Endodermal cell (in vitro differentiated cells): ENCODE measurements around the gene CTTNBP2NL. TPM values are rescaled to one million over a fixed set of nuclear protein-coding genes. Genes with fewer than 3 reads are reported as not detected.

ENCODE experiments used
- DNase-seq: peaks from one replicate; pipeline ENCODE4 v3.0.0-alpha.2; 2017
- H3K27ac ChIP-seq: 2 replicates; pipeline ENCODE4 v1.5.1; 2013; ENCODE audit warnings: mild to moderate bottlenecking, low read depth, low read length, moderate library complexity
- H3K27me3 ChIP-seq: 2 replicates; pipeline ENCODE4 v1.6.1; 2013; ENCODE audit warnings: mild to moderate bottlenecking, low read length, moderate library complexity; ENCODE audit not compliant: insufficient read depth, control insufficient read depth, poor library complexity, severe bottlenecking
- H3K36me3 ChIP-seq: 2 replicates; pipeline ENCODE4 v1.7.0; 2013; ENCODE audit warnings: mild to moderate bottlenecking, low read length, moderate library complexity; ENCODE audit not compliant: control insufficient read depth, insufficient read depth
- H3K4me1 ChIP-seq: one replicate; pipeline ENCODE4 v1.7.0; 2013; ENCODE audit warnings: low read length; ENCODE audit not compliant: control insufficient read depth, insufficient read depth
- H3K4me3 ChIP-seq: 2 replicates; pipeline ENCODE4 v1.5.1; 2013; ENCODE audit warnings: mild to moderate bottlenecking, low read length, moderate library complexity
- H3K9ac ChIP-seq: 2 replicates; pipeline ENCODE4 v1.6.1; 2013; ENCODE audit warnings: mild to moderate bottlenecking, low read length, moderate library complexity; ENCODE audit not compliant: poor library complexity, severe bottlenecking; ENCODE audit errors: extremely low read depth
- H3K9me3 ChIP-seq: 2 replicates; pipeline ENCODE4 v1.6.1; 2013; ENCODE audit warnings: mild to moderate bottlenecking, low read length, moderate library complexity; ENCODE audit not compliant: control insufficient read depth
- H3K27ac Mint-ChIP-seq: 2 replicates; pipeline ENCODE4 v1.8.0; 2020; ENCODE audit warnings: mixed read lengths
- H3K27me3 Mint-ChIP-seq: 2 replicates; pipeline ENCODE4 v1.8.0; 2021; ENCODE audit warnings: mild to moderate bottlenecking, mixed read lengths; ENCODE audit not compliant: insufficient read depth
- H3K36me3 Mint-ChIP-seq: 2 replicates; pipeline ENCODE4 v1.8.0; 2020; ENCODE audit warnings: low read depth, mixed read lengths
- H3K4me1 Mint-ChIP-seq: 2 replicates; pipeline ENCODE4 v1.8.0; 2020; ENCODE audit warnings: mixed read lengths
- H3K4me3 Mint-ChIP-seq: 2 replicates; pipeline ENCODE4 v1.8.0; 2020; ENCODE audit warnings: mild to moderate bottlenecking, moderate library complexity, mixed read lengths
- H3K9me3 Mint-ChIP-seq: 2 replicates; pipeline ENCODE4 v1.8.0; 2020; ENCODE audit warnings: mild to moderate bottlenecking, mixed read lengths
- WGBS, 2 experiments: methylation state at CpG; one replicate each; pipeline versions ENCODE4 v1.1.5 to v1.1.7; 2013; ENCODE audit warnings: missing lambda C conversion rate in 2 of 2, mixed read lengths in 1 of 2; ENCODE audit not compliant: insufficient coverage in 1 of 2, insufficient read length in 1 of 2; 5-methylcytosine and 5-hydroxymethylcytosine counted together
- total RNA-seq, 2 donors: library from RNA; stranded (reverse); fragmentation: NEBNext Ultra II Directional in 1 of 2; extraction: Animal tissue kit (Norgen Biotek cat#: 25700) in 1 of 2; gene quantifications; 2 replicates in 1 of 2; 3 replicates in 1 of 2; pipeline ENCODE4 v1.2.1, GENCODE V29; 2021
- TF ChIP-seq, protein P1 (sequence below): fragments of 200-600 bp; sonication (generic); conservative IDR thresholded peaks from 2 replicates; pipeline ENCODE4 v1.5.0; 2021; ENCODE audit warnings: antibody characterized with exemption, mild to moderate bottlenecking

CTTNBP2NL gene
- total RNA-seq, 2 donors from 2014 or later: 36.0 to 41.5 TPM

DNA sequence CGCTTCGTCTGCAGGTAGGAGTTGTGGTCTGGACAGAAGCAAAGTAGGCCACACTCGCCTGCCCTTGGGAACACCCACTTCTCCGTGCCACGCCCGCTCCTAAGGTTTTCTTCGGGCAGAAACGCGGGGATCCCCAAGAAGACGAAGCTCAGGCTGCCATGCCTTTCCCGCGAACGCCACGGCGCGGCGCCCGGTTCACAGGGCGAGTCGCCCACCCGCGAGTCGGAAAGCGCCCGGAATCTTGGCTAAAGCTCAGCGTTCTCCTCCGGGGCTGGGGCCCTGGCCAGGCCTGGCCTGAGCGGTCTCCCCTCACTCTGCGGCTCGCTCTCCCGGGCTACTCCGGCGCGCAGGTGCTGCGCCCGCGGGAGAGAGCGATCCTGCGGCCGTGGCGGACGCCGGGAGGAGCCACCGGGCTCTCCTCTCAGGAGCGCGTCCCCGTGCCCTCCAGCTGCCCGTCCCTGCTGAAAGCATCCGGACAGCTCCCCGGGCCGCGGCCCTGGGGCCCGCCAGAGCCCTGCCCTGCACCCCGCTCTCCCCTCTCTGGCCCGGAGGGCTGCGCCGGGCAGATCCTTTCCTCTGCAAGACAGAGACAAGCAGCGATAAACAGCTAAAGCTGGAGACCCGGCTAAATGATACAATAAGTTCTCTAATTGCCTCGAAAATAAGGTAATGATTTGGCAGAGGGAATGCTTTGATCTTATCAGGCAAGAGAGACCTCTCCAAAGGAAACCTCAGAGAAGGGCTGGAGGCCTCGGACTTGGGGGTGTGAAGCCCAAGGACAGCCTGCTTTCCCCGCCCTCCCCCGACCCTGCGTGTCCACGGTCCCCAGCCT lies 106.0 kb downstream of the CTTNBP2NL start:
- DNase-seq: peak; percentile 82
- 5 to 7% methylated on average over 18 to 65 of the region's 65 CpGs for WGBS, 2 experiments
- H3K4me1 ChIP-seq: no peaks in the 10 kb centered on the region
- H3K27ac ChIP-seq: no peak overlapping the region
- H3K4me3 Mint-ChIP-seq: peak overlapping the region; percentile 52
- peaks cover 81% of the 10 kb centered on the region for H3K27me3 Mint-ChIP-seq
- no peaks in the 10 kb centered on the region for H3K36me3 Mint-ChIP-seq
- H3K9me3 Mint-ChIP-seq: no peaks in the 10 kb centered on the region
- H3K27me3 ChIP-seq: peaks cover 65% of the 10 kb centered on the region
- no peaks in the 10 kb centered on the region for H3K9me3 ChIP-seq
- H3K4me1 Mint-ChIP-seq: peaks cover 12% of the 10 kb centered on the region
- TF ChIP-seq, protein P1, sequence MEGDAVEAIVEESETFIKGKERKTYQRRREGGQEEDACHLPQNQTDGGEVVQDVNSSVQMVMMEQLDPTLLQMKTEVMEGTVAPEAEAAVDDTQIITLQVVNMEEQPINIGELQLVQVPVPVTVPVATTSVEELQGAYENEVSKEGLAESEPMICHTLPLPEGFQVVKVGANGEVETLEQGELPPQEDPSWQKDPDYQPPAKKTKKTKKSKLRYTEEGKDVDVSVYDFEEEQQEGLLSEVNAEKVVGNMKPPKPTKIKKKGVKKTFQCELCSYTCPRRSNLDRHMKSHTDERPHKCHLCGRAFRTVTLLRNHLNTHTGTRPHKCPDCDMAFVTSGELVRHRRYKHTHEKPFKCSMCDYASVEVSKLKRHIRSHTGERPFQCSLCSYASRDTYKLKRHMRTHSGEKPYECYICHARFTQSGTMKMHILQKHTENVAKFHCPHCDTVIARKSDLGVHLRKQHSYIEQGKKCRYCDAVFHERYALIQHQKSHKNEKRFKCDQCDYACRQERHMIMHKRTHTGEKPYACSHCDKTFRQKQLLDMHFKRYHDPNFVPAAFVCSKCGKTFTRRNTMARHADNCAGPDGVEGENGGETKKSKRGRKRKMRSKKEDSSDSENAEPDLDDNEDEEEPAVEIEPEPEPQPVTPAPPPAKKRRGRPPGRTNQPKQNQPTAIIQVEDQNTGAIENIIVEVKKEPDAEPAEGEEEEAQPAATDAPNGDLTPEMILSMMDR: peak; percentile 54
- no peak overlapping the region for H3K9ac ChIP-seq
- no peak overlapping the region for H3K27ac Mint-ChIP-seq
- H3K4me3 ChIP-seq: peak overlapping the region; percentile 79
- H3K36me3 ChIP-seq: no peaks in the 10 kb centered on the region

DNA sequence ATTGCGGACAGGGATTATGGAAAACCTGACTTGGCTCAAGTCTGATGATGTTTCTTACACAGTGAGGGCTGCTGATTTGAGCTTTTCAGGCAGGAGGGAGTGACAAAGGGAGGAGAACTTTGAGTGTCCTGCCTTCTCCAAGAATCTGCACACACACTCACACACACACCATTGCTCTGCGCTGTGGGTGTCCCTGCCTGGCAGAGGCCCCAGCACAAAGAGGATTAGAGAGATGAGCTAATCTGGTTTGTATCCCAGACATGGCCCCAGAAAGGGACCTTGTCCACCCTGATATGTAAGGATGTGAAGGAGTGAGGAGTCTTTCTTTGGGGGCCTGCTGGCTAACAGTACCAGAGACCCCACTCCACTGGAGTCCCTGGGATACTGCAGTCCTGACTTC lies 106.8 kb downstream of the CTTNBP2NL start:
- no peak overlapping the region for H3K27ac Mint-ChIP-seq
- H3K9me3 Mint-ChIP-seq: no peaks in the 10 kb centered on the region
- peaks cover 73% of the 10 kb centered on the region for H3K27me3 ChIP-seq
- H3K4me1 Mint-ChIP-seq: peaks cover 12% of the 10 kb centered on the region
- H3K27ac ChIP-seq: no peak overlapping the region
- DNase-seq: no peak
- H3K36me3 ChIP-seq: no peaks in the 10 kb centered on the region
- peak overlapping the region; percentile 52 for H3K4me3 Mint-ChIP-seq
- H3K36me3 Mint-ChIP-seq: no peaks in the 10 kb centered on the region
- 67 to 74% methylated on average over 1 to 2 of the region's 2 CpGs for WGBS, 2 experiments
- H3K4me1 ChIP-seq: no peaks in the 10 kb centered on the region
- H3K9ac ChIP-seq: no peak overlapping the region
- TF ChIP-seq, protein P1: no peak
- H3K4me3 ChIP-seq: peak overlapping the region; percentile 79
- H3K27me3 Mint-ChIP-seq: peaks cover 87% of the 10 kb centered on the region
- no peaks in the 10 kb centered on the region for H3K9me3 ChIP-seq

DNA sequence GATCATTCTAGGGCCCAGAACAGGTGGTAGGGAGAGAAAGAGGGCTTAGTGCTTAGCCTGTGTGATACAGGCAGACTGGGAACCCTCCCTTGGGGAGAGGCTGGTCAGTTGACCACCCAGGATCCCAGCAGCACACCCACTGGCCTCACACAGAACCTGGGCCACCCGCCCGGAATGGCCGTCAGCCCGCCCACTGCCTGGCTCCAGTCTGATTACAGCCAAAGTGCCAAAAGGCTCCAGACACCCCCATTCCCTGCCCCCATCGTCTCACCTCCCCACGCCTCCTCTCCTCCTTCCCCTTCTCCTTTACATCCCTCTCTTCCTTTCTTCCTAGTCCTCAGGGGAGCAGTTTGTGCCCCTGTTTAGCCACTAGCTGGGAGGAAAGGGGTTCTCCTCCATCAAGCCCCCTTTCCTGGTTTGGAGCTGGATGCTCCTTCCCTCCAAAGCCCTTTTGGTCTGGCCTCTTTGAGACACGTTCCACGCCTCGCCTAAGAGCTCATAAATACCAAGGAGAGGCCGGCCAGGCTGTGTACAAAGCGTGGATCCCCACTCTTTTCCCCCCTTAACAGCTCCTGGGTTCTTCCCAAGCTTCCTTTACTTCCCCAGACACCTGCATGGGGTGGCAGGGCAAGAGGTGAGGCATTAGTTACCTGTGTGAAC lies 108.1 kb downstream of the CTTNBP2NL start:
- H3K36me3 Mint-ChIP-seq: no peaks in the 10 kb centered on the region
- WGBS, 2 experiments: 79 to 83% methylated on average over 7 to 11 of the region's 11 CpGs
- H3K4me3 Mint-ChIP-seq: no peak overlapping the region
- peaks cover 86% of the 10 kb centered on the region for H3K27me3 Mint-ChIP-seq
- Histone ChIP-seq H3K27ac (no peak overlapping the region), H3K4me3 (no peak overlapping the region), H3K27me3 (peaks cover 86% of the 10 kb centered on the region), H3K4me1 (no peaks in the 10 kb centered on the region), H3K36me3 (no peaks in the 10 kb centered on the region), H3K9ac (no peak overlapping the region), H3K9me3 (no peaks in the 10 kb centered on the region)
- no peaks in the 10 kb centered on the region for H3K9me3 Mint-ChIP-seq
- no peak overlapping the region for H3K27ac Mint-ChIP-seq
- peaks cover 12% of the 10 kb centered on the region for H3K4me1 Mint-ChIP-seq
- no peak for DNase-seq
- TF ChIP-seq, protein P1: no peak
